HepG2 (cell line): ENCODE data around the gene EXOC3L4. TPM values are rescaled to one million over a fixed set of nuclear protein-coding genes. Genes with fewer than 3 reads are reported as not detected.

Source experiments
- AGO2 ChIP-seq: fragments of 200-400 bp; formaldehyde crosslinking; optimal IDR thresholded peaks from 2 replicates; pipeline ENCODE3; 2017; ENCODE audit warnings: mild to moderate bottlenecking, low read depth, low read length, moderate library complexity
- CHD2 ChIP-seq: IDR thresholded peaks from 2 replicates; pipeline ENCODE4 v1.6.1; 2011; ENCODE audit warnings: low read depth, low read length, improper control_type of control experiment
- ETS1 ChIP-seq: sonication (generic); formaldehyde crosslinking; IDR thresholded peaks from 2 replicates; pipeline ENCODE4 v1.4.0; 2020; ENCODE audit warnings: missing genetic modification reagents
- GABPB1 ChIP-seq: IDR thresholded peaks from 2 replicates; pipeline ENCODE4 v1.6.1; 2016; ENCODE audit warnings: mild to moderate bottlenecking, missing genetic modification reagents, moderate library complexity, missing compliant biosample characterization
- GLI4 ChIP-seq: sonication (generic); formaldehyde crosslinking; IDR thresholded peaks from 2 replicates; pipeline ENCODE4 v1.5.1; 2020; ENCODE audit warnings: missing genetic modification reagents, mild to moderate bottlenecking, moderate library complexity, borderline replicate concordance
- GMEB1 ChIP-seq: sonication (generic); formaldehyde crosslinking; IDR thresholded peaks from 2 replicates; pipeline ENCODE4 v1.5.1; 2020; ENCODE audit warnings: missing genetic modification reagents, mild to moderate bottlenecking, borderline replicate concordance
- GRHL1 ChIP-seq: sonication (generic); formaldehyde crosslinking; conservative IDR thresholded peaks from 2 replicates; pipeline ENCODE4 v1.8.0; 2022; ENCODE audit warnings: missing genetic modification reagents
- HNRNPK ChIP-seq: fragments of 200-400 bp; formaldehyde crosslinking; IDR thresholded peaks from 2 replicates; pipeline ENCODE4 v1.6.1; 2018; ENCODE audit warnings: low read length, low read depth, moderate library complexity, mild to moderate bottlenecking; ENCODE audit not compliant: poor library complexity, severe bottlenecking
- KDM5B ChIP-seq: sonication (generic); formaldehyde crosslinking; IDR thresholded peaks from 2 replicates; pipeline ENCODE4 v1.4.0; 2020; ENCODE audit warnings: missing genetic modification reagents, mild to moderate bottlenecking, borderline replicate concordance
- MEF2D ChIP-seq: sonication (generic); formaldehyde crosslinking; IDR thresholded peaks from 2 replicates; pipeline ENCODE4 v1.5.1; 2020; ENCODE audit warnings: mild to moderate bottlenecking, missing genetic modification reagents
- PCBP1 ChIP-seq: fragments of 200-400 bp; formaldehyde crosslinking; IDR thresholded peaks from 2 replicates; pipeline ENCODE4 v1.6.1; 2017; ENCODE audit warnings: mild to moderate bottlenecking, low read depth, low read length, borderline replicate concordance
- SALL2 ChIP-seq: sonication (generic); formaldehyde crosslinking; IDR thresholded peaks from 2 replicates; pipeline ENCODE4 v1.8.1; 2023; ENCODE audit warnings: mild to moderate bottlenecking, missing genetic modification reagents, inconsistent platforms
- SP1 ChIP-seq, 2 experiments: fragments of 450-650 bp in 1 of 2; sonication (generic) in 1 of 2; formaldehyde crosslinking in 1 of 2; IDR thresholded peaks; 2 replicates each; pipeline versions ENCODE4 v1.4.0 to v1.6.1; 2016 to 2020; ENCODE audit warnings: missing genetic modification reagents in 1 of 2
- TRIM24 ChIP-seq: sonication (generic); formaldehyde crosslinking; IDR thresholded peaks from 2 replicates; pipeline ENCODE4 v1.8.0; 2022; ENCODE audit warnings: mild to moderate bottlenecking, missing genetic modification reagents
- ZFY ChIP-seq: sonication (generic); formaldehyde crosslinking; IDR thresholded peaks from 2 replicates; pipeline ENCODE4 v1.4.0; 2020; ENCODE audit warnings: missing genetic modification reagents
- ZGPAT ChIP-seq: IDR thresholded peaks from 2 replicates; pipeline ENCODE4 v1.6.1; 2016; ENCODE audit warnings: mild to moderate bottlenecking
- ZNF160 ChIP-seq: sonication (generic); formaldehyde crosslinking; IDR thresholded peaks from 2 replicates; pipeline ENCODE4 v1.8.0; 2022; ENCODE audit warnings: mild to moderate bottlenecking, inconsistent platforms, missing genetic modification reagents
- ZNF251 ChIP-seq: sonication (generic); formaldehyde crosslinking; IDR thresholded peaks from 2 replicates; pipeline ENCODE4 v1.9.0; 2021; ENCODE audit warnings: mild to moderate bottlenecking, missing genetic modification reagents
- ZNF281 ChIP-seq: sonication (generic); formaldehyde crosslinking; IDR thresholded peaks from 2 replicates; pipeline ENCODE4 v1.4.0; 2020; ENCODE audit warnings: missing genetic modification reagents, borderline replicate concordance
- ZNF282 ChIP-seq: fragments of 450-650 bp; IDR thresholded peaks from 2 replicates; pipeline ENCODE4 v1.6.1; 2018; ENCODE audit not compliant: partially characterized antibody
- ZNF530 ChIP-seq: sonication (generic); formaldehyde crosslinking; IDR thresholded peaks from 2 replicates; pipeline ENCODE4 v1.5.0; 2020; ENCODE audit warnings: low read depth, mild to moderate bottlenecking, missing genetic modification reagents
- ZNF788 ChIP-seq: sonication (generic); formaldehyde crosslinking; IDR thresholded peaks from 2 replicates; pipeline ENCODE4 v1.5.0; 2020; ENCODE audit warnings: mild to moderate bottlenecking, missing genetic modification reagents, borderline replicate concordance
- polyA plus RNA-seq, 8 experiments: library from polyadenylated mRNA; depleted of rRNA in 3 of 8; stranded (reverse) in 7 of 8; unstranded in 1 of 8; fragments of >200 nt; fragmentation: Illumina TruSeq in 4 of 8; extraction: Trizol in 4 of 8; gene quantifications; 2 replicates each; pipeline versions ENCODE4 v1.2.1 to v1.2.3, GENCODE V29; 2011 to 2016; ENCODE audit warnings: low read depth in 4 of 8, missing spikeins in 1 of 8, mixed read lengths in 1 of 8; ENCODE audit not compliant: insufficient read depth in 1 of 8
- total RNA-seq, 5 experiments: library from RNA; depleted of rRNA; stranded (reverse); fragments of >200 nt; fragmentation: Illumina TruSeq; extraction: Trizol; gene quantifications; 2 replicates each; pipeline ENCODE4 v1.2.3, GENCODE V29; 2016; ENCODE audit warnings: low read depth in 1 of 5

EXOC3L4 gene
- total and polyA plus RNA-seq, 2 of the 13 experiments (the other 11 are each of a cell fraction or from before 2014, with no cell fraction given), result 11.8 to 27.0 TPM

- TF ChIP-seq GABPB1 (CRISPR knock-in tag) (peak; percentile 25; the same call in 1 of the 2 replicates), ZNF160 (CRISPR knock-in tag) (0 out of 2 replicates have a peak, but pooled peaks have one; percentile 36), GRHL1 (CRISPR knock-in tag) (no peak), ZGPAT (CRISPR knock-in tag) (peak; percentile 29; the same call in 1 of the 2 replicates), ZNF788 (CRISPR knock-in tag) (no peak), GMEB1 (CRISPR knock-in tag) (no peak), ZNF251 (CRISPR knock-in tag) (no peak), ETS1 (no peak), ZNF530 (CRISPR knock-in tag) (no peak), PCBP1 (no peak), MEF2D (CRISPR knock-in tag) (no peak), KDM5B (CRISPR knock-in tag) (no peak), CHD2 (no peak), ZNF282 (no peak), HNRNPK (peak; percentile 52), GLI4 (CRISPR knock-in tag) (no peak), SP1 (IDR thresholded peaks at IDR 0.05) (no peak), SP1 (CRISPR knock-in tag; IDR thresholded peaks at IDR 0.05) (no peak), ZNF281 (CRISPR knock-in tag) (no peak), TRIM24 (CRISPR knock-in tag) (no peak), ZFY (CRISPR knock-in tag) (0 out of 2 replicates have a peak, but pooled peaks have one; percentile 6), SALL2 (CRISPR knock-in tag) (no peak), AGO2 (peak; percentile 99)
These were observed 19.2 kb downstream of the EXOC3L4 start (continued) for GRCh38 chr14:103113774-103114173.
